Measurements from ENCODE around the gene AKAP8L. TPM values are rescaled to one million over a fixed set of nuclear protein-coding genes. Genes with fewer than 3 reads are reported as not detected.

AKAP8L gene
- polyA plus RNA-seq, 2 donors = 37.9 to 75.5 TPM

- Histone ChIP-seq H3K9me3 (ENCODE audit: control insufficient read depth in 2 of 2, insufficient read depth in 1 of 2, low read depth in 1 of 2, low read length in 1 of 2) (no peaks in the 10 kb centered on the region), H3K4me1 (ENCODE audit: control insufficient read depth in 2 of 2, insufficient read depth in 2 of 2, low read length in 1 of 2) (peaks cover 3 to 8% of the 10 kb centered on the region in 2 donors), H3K36me3 (ENCODE audit: control insufficient read depth in 2 of 2, insufficient read depth in 2 of 2, low read length in 1 of 2) (no peaks in the 10 kb centered on the region), H3K27ac (ENCODE audit: low read depth in 2 of 2, low read length in 1 of 2) (no peak overlapping the region), H3K4me3 (ENCODE audit: low read depth in 1 of 2, low read length in 2 of 2) (no peak overlapping the region), H3K27me3 (ENCODE audit: control insufficient read depth in 1 of 2, insufficient read depth in 2 of 2, low read length in 2 of 2) (no peaks in the 10 kb centered on the region)
- 81 to 89% methylated on average over 10 of the region's 10 CpGs for WGBS, 2 donors
Observed at GRCh38 chr19:15436012-15436825, 17.4 kb upstream of the AKAP8L start.

- H3K36me3 ChIP-seq (ENCODE audit: control insufficient read depth in 2 of 2, insufficient read depth in 2 of 2, low read length in 1 of 2) = peaks cover 0 to 8% of the 10 kb centered on the region in 2 donors
- WGBS, 2 donors = 60 to 61% methylated on average over 8 of the region's 8 CpGs
- no peaks in the 10 kb centered on the region for H3K9me3 ChIP-seq (ENCODE audit: control insufficient read depth in 2 of 2, insufficient read depth in 1 of 2, low read depth in 1 of 2, low read length in 1 of 2)
- peaks cover 10 to 18% of the 10 kb centered on the region in 2 donors for H3K4me1 ChIP-seq (ENCODE audit: control insufficient read depth in 2 of 2, insufficient read depth in 2 of 2, low read length in 1 of 2)
- no peaks in the 10 kb centered on the region for H3K27me3 ChIP-seq (ENCODE audit: control insufficient read depth in 1 of 2, insufficient read depth in 2 of 2, low read length in 2 of 2)
- peak overlapping the region in 1 of 2 donors; percentile 80 for H3K4me3 ChIP-seq (ENCODE audit: low read depth in 1 of 2, low read length in 2 of 2)
- peak overlapping the region; percentile 16 to 86 for H3K27ac ChIP-seq (ENCODE audit: low read depth in 2 of 2, low read length in 1 of 2)
Observed at GRCh38 chr19:15433519-15434069, 14.8 kb upstream of the AKAP8L start.

- no peaks in the 10 kb centered on the region for H3K27me3 ChIP-seq (ENCODE audit: control insufficient read depth in 1 of 2, insufficient read depth in 2 of 2, low read length in 2 of 2)
- peak overlapping the region; percentile 72 to 80 for H3K4me3 ChIP-seq (ENCODE audit: low read depth in 1 of 2, low read length in 2 of 2)
- H3K36me3 ChIP-seq (ENCODE audit: control insufficient read depth in 2 of 2, insufficient read depth in 2 of 2, low read length in 1 of 2) = peaks cover 0 to 8% of the 10 kb centered on the region in 2 donors
- WGBS, 2 donors = 1% methylated on average over 51 to 75 of the region's 75 CpGs
- H3K27ac ChIP-seq (ENCODE audit: low read depth in 2 of 2, low read length in 1 of 2) = peak overlapping the region; percentile 86 to 92
- H3K4me1 ChIP-seq (ENCODE audit: control insufficient read depth in 2 of 2, insufficient read depth in 2 of 2, low read length in 1 of 2) = peaks cover 10 to 18% of the 10 kb centered on the region in 2 donors
- H3K9me3 ChIP-seq (ENCODE audit: control insufficient read depth in 2 of 2, insufficient read depth in 1 of 2, low read depth in 1 of 2, low read length in 1 of 2) = no peaks in the 10 kb centered on the region
Observed at GRCh38 chr19:15432629-15433518, 14.1 kb upstream of the AKAP8L start.

GRCh38 chr19:15432018-15432494 is 13.3 kb upstream of the AKAP8L start:
- Histone ChIP-seq H3K27me3 (ENCODE audit: control insufficient read depth in 1 of 2, insufficient read depth in 2 of 2, low read length in 2 of 2) (no peaks in the 10 kb centered on the region), H3K36me3 (ENCODE audit: control insufficient read depth in 2 of 2, insufficient read depth in 2 of 2, low read length in 1 of 2) (peaks cover 0 to 15% of the 10 kb centered on the region in 2 donors), H3K9me3 (ENCODE audit: control insufficient read depth in 2 of 2, insufficient read depth in 1 of 2, low read depth in 1 of 2, low read length in 1 of 2) (no peaks in the 10 kb centered on the region), H3K4me1 (ENCODE audit: control insufficient read depth in 2 of 2, insufficient read depth in 2 of 2, low read length in 1 of 2) (peaks cover 10 to 18% of the 10 kb centered on the region in 2 donors), H3K4me3 (ENCODE audit: low read depth in 1 of 2, low read length in 2 of 2) (peak overlapping the region; percentile 67 to 80), H3K27ac (ENCODE audit: low read depth in 2 of 2, low read length in 1 of 2) (peak overlapping the region; percentile 13 to 22)
- 0 to 1% methylated on average over 23 to 44 of the region's 44 CpGs for WGBS, 2 donors

GRCh38 chr19:15431396-15432017 is 12.7 kb upstream of the AKAP8L start:
- Histone ChIP-seq H3K36me3 (ENCODE audit: control insufficient read depth in 2 of 2, insufficient read depth in 2 of 2, low read length in 1 of 2) (peaks cover 0 to 21% of the 10 kb centered on the region in 2 donors), H3K27me3 (ENCODE audit: control insufficient read depth in 1 of 2, insufficient read depth in 2 of 2, low read length in 2 of 2) (no peaks in the 10 kb centered on the region), H3K4me3 (ENCODE audit: low read depth in 1 of 2, low read length in 2 of 2) (peak overlapping the region; percentile 67 to 80), H3K27ac (ENCODE audit: low read depth in 2 of 2, low read length in 1 of 2) (peak overlapping the region in 1 of 2 donors; percentile 13), H3K4me1 (ENCODE audit: control insufficient read depth in 2 of 2, insufficient read depth in 2 of 2, low read length in 1 of 2) (peaks cover 10 to 18% of the 10 kb centered on the region in 2 donors), H3K9me3 (ENCODE audit: control insufficient read depth in 2 of 2, insufficient read depth in 1 of 2, low read depth in 1 of 2, low read length in 1 of 2) (no peaks in the 10 kb centered on the region)
- WGBS, 2 donors = 12 to 18% methylated on average over 7 of the region's 7 CpGs

GRCh38 chr19:15430526-15431120 is 11.8 kb upstream of the AKAP8L start:
- H3K27ac ChIP-seq (ENCODE audit: low read depth in 2 of 2, low read length in 1 of 2) = no peak overlapping the region
- H3K4me3 ChIP-seq (ENCODE audit: low read depth in 1 of 2, low read length in 2 of 2) = peak overlapping the region; percentile 2 to 80
- WGBS, 2 donors = 64 to 68% methylated on average over 10 of the region's 10 CpGs
- peaks cover 0 to 27% of the 10 kb centered on the region in 2 donors for H3K36me3 ChIP-seq (ENCODE audit: control insufficient read depth in 2 of 2, insufficient read depth in 2 of 2, low read length in 1 of 2)
- H3K27me3 ChIP-seq (ENCODE audit: control insufficient read depth in 1 of 2, insufficient read depth in 2 of 2, low read length in 2 of 2) = no peaks in the 10 kb centered on the region
- H3K4me1 ChIP-seq (ENCODE audit: control insufficient read depth in 2 of 2, insufficient read depth in 2 of 2, low read length in 1 of 2) = peaks cover 10 to 18% of the 10 kb centered on the region in 2 donors
- H3K9me3 ChIP-seq (ENCODE audit: control insufficient read depth in 2 of 2, insufficient read depth in 1 of 2, low read depth in 1 of 2, low read length in 1 of 2) = no peaks in the 10 kb centered on the region

GRCh38 chr19:15429825-15430467 is 11.2 kb upstream of the AKAP8L start:
- H3K27me3 ChIP-seq (ENCODE audit: control insufficient read depth in 1 of 2, insufficient read depth in 2 of 2, low read length in 2 of 2) = no peaks in the 10 kb centered on the region
- no peaks in the 10 kb centered on the region for H3K9me3 ChIP-seq (ENCODE audit: control insufficient read depth in 2 of 2, insufficient read depth in 1 of 2, low read depth in 1 of 2, low read length in 1 of 2)
- H3K27ac ChIP-seq (ENCODE audit: low read depth in 2 of 2, low read length in 1 of 2) = no peak overlapping the region
- 87 to 89% methylated on average over 15 to 24 of the region's 24 CpGs for WGBS, 2 donors
- H3K4me1 ChIP-seq (ENCODE audit: control insufficient read depth in 2 of 2, insufficient read depth in 2 of 2, low read length in 1 of 2) = peaks cover 10 to 18% of the 10 kb centered on the region in 2 donors
- no peak overlapping the region for H3K4me3 ChIP-seq (ENCODE audit: low read depth in 1 of 2, low read length in 2 of 2)
- peaks cover 5 to 33% of the 10 kb centered on the region in 2 donors for H3K36me3 ChIP-seq (ENCODE audit: control insufficient read depth in 2 of 2, insufficient read depth in 2 of 2, low read length in 1 of 2)

GRCh38 chr19:15428956-15429824 is 10.4 kb upstream of the AKAP8L start:
- no peaks in the 10 kb centered on the region for H3K27me3 ChIP-seq (ENCODE audit: control insufficient read depth in 1 of 2, insufficient read depth in 2 of 2, low read length in 2 of 2)
- H3K4me1 ChIP-seq (ENCODE audit: control insufficient read depth in 2 of 2, insufficient read depth in 2 of 2, low read length in 1 of 2) = peaks cover 10 to 18% of the 10 kb centered on the region in 2 donors
- no peaks in the 10 kb centered on the region for H3K9me3 ChIP-seq (ENCODE audit: control insufficient read depth in 2 of 2, insufficient read depth in 1 of 2, low read depth in 1 of 2, low read length in 1 of 2)
- peaks cover 5 to 40% of the 10 kb centered on the region in 2 donors for H3K36me3 ChIP-seq (ENCODE audit: control insufficient read depth in 2 of 2, insufficient read depth in 2 of 2, low read length in 1 of 2)
- no peak overlapping the region for H3K27ac ChIP-seq (ENCODE audit: low read depth in 2 of 2, low read length in 1 of 2)
- 87 to 89% methylated on average over 21 to 22 of the region's 22 CpGs for WGBS, 2 donors
- H3K4me3 ChIP-seq (ENCODE audit: low read depth in 1 of 2, low read length in 2 of 2) = no peak overlapping the region
